HAP-1 (cell line): ENCODE data around the gene ATP1A4.

Source experiments
- DNase-seq, 2 experiments: peaks; one replicate each; pipeline ENCODE4 v3.0.0-alpha.2; 2016 to 2020; ENCODE audit warnings: low spot score in 2 of 2
- H3K27me3 ChIP-seq: fragments of 250-450 bp; sonication (Bioruptor Pico); 2 replicates; pipeline ENCODE4 v1.5.1; 2020; ENCODE audit warnings: low read depth, mild to moderate bottlenecking, moderate library complexity
- H3K36me3 ChIP-seq: fragments of 250-450 bp; sonication (Bioruptor Pico); replicated peaks from 2 replicates; pipeline ENCODE4 v1.5.1; 2020; ENCODE audit warnings: mild to moderate bottlenecking
- H3K4me1 ChIP-seq: fragments of 250-450 bp; sonication (Bioruptor Pico); 2 replicates; pipeline ENCODE4 v1.5.1; 2020; ENCODE audit warnings: mild to moderate bottlenecking
- H3K4me3 ChIP-seq: fragments of 250-450 bp; sonication (Bioruptor Pico); 2 replicates; pipeline ENCODE4 v1.5.1; 2020; ENCODE audit warnings: mild to moderate bottlenecking, moderate library complexity
- H3K9me3 ChIP-seq: fragments of 250-450 bp; sonication (Bioruptor Pico); 2 replicates; pipeline ENCODE4 v1.5.1; 2020; ENCODE audit warnings: mild to moderate bottlenecking, moderate library complexity
- in situ Hi-C: fragments of 300-500 bp; cut with MboI; formaldehyde crosslinking; loops from 3 replicates; pipeline ENCODE4 v1.14.3; 2020; ENCODE audit warnings: low sequenced_read_pairs, inconsistent platforms, mixed read lengths

Gene ATP1A4

GRCh38 chr1:160164121-160164520, 12.7 kb downstream of the ATP1A4 start:
- no peaks in the 10 kb centered on the region for H3K9me3 ChIP-seq
- H3K36me3 ChIP-seq = no peaks in the 10 kb centered on the region
- in situ Hi-C loops = no loop called here
- no peaks in the 10 kb centered on the region for H3K4me1 ChIP-seq
- H3K27me3 ChIP-seq = peaks cover 2% of the 10 kb centered on the region; the same call in 1 of the 2 replicates
- no peak overlapping the region for H3K4me3 ChIP-seq
- DNase-seq = peak in 1 of 2 experiments; percentile 18

- in situ Hi-C loops = no loop called here
- no peak for DNase-seq
- H3K36me3 ChIP-seq = no peaks in the 10 kb centered on the region
Measured at GRCh38 chr1:160166166-160166868, 14.9 kb downstream of the ATP1A4 start.

DNA sequence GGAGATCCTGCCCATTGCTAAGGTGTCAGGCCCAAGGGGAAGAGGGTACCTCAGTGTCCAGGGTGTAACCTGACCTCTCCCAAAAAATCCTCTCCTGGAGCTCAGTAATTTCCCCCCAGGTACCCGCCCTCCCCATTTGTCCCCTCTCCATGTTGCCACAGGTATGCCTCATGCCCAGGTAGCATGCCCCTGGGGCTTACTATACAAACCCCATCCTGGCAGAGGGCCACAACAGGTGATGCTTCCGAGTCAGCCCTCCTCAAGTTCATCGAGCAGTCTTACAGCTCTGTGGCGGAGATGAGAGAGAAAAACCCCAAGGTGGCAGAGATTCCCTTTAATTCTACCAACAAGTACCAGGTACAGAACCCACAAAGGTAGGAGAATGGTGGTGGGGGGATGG, 15.7 kb downstream of the ATP1A4 start:
- Histone ChIP-seq H3K36me3 (no peaks in the 10 kb centered on the region), H3K4me1 (no peaks in the 10 kb centered on the region), H3K27me3 (0 out of 2 replicates have a peak, but pooled peaks cover 2% of the 10 kb centered on the region), H3K9me3 (no peaks in the 10 kb centered on the region), H3K4me3 (no peak overlapping the region)
- in situ Hi-C loops = no loop called here
- DNase-seq = no peak

More at GRCh38 chr1:160166166-160166868, 14.9 kb downstream of the ATP1A4 start:
- no peaks in the 10 kb centered on the region for H3K4me1 ChIP-seq
- H3K9me3 ChIP-seq = no peaks in the 10 kb centered on the region
- H3K4me3 ChIP-seq = no peak overlapping the region
- H3K27me3 ChIP-seq = peaks cover 2% of the 10 kb centered on the region; the same call in 1 of the 2 replicates

GRCh38 chr1:160167580-160167979, 16.2 kb downstream of the ATP1A4 start:
- in situ Hi-C loops = no loop called here
- no peak for DNase-seq
- Histone ChIP-seq H3K9me3 (no peaks in the 10 kb centered on the region), H3K36me3 (no peaks in the 10 kb centered on the region), H3K4me1 (no peaks in the 10 kb centered on the region), H3K4me3 (no peak overlapping the region), H3K27me3 (0 out of 2 replicates have a peak, but pooled peaks cover 2% of the 10 kb centered on the region)

- H3K9me3 ChIP-seq = no peaks in the 10 kb centered on the region
- no peak overlapping the region for H3K4me3 ChIP-seq
- H3K27me3 ChIP-seq = 0 out of 2 replicates have a peak, but pooled peaks cover 2% of the 10 kb centered on the region
- in situ Hi-C loops = no loop called here
- H3K36me3 ChIP-seq = no peaks in the 10 kb centered on the region
- DNase-seq = no peak
- H3K4me1 ChIP-seq = no peaks in the 10 kb centered on the region
Measured at GRCh38 chr1:160168016-160168415, 16.6 kb downstream of the ATP1A4 start.

DNA sequence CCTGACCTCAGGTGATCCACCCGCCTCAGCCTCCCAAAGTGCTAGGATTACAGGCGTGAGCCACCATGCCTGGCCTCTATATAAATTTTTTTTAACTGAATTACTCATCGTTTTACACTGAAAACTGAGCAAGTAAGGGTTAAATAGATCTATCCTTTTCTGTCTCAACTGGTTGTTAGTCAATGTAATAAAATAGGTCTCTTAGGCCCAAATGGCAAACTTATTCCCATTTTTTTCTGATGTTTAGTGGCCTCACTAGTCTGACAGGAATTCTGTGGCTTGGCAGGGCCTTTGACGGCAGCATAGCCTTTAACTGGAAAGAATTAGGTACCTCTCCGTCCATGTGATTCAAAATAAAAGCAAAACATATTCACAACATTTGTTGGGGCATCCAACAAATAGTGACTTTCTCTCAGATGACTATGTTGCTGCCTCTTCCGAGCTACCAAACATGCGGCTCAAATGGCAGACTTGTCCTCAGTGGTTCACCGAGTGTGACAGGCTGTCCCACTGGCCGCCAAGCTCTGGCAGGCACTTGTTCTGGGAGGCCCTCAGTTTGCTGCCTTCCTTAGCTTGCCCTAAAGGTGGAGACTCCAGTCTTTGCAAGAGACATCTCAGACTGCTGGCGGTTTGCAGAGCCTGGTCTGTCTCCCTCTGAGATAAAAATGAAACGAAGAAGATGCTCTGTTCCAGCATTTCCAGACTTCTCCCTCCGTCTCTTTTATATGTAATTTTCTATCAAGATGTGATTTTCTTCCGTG, 17.4 kb downstream of the ATP1A4 start:
- no peaks in the 10 kb centered on the region for H3K4me1 ChIP-seq
- no peaks in the 10 kb centered on the region for H3K36me3 ChIP-seq
- H3K27me3 ChIP-seq = 0 out of 2 replicates have a peak, but pooled peaks cover 2% of the 10 kb centered on the region
- H3K9me3 ChIP-seq = no peaks in the 10 kb centered on the region
- in situ Hi-C loops = no loop called here
- no peak overlapping the region for H3K4me3 ChIP-seq
- DNase-seq = no peak

DNA sequence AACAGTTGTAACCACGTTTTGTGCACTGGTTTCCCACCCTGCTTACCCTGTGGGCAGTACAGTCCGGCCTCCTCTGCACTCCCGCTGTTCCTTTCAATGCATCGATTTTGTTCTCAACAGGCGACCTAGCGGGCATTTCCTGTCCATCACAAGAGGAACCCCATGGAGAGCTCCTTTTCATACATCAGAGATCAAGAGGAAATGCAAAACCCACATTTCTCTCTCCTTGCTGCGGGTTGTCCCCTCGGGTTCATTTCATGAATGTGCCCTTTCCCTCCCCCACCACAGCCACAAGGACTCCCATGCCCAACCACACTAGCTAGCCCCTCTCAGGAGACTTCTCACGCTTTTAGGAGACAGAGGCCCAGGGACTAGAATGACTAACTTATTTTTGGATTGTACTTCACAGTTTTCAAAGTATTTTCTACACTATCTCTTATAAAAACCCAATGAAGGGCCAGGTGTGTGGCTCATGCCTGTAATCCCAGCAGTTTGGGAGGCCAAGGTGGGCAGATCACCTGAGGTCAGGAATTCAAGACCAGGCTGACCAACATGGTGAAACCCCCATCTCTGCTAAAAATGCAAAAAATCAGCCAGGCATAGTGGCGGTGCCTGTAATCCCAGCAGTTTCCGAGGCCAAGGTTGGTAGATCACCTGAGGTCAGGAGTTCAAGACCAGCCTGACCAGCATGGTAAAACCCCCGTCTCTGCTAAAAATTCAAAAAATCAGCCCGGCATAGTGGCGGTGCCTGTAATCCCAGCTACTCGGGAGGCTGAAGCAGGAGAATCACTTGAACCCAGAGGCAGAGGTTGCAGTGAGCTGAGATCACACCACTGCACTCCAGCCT, 18.4 kb downstream of the ATP1A4 start:
- no peaks in the 10 kb centered on the region for H3K4me1 ChIP-seq
- H3K36me3 ChIP-seq = no peaks in the 10 kb centered on the region
- peaks cover 5% of the 10 kb centered on the region; the same call in 1 of the 2 replicates for H3K27me3 ChIP-seq
- DNase-seq = no peak
- in situ Hi-C loops = no loop called here
- no peak overlapping the region for H3K4me3 ChIP-seq
- no peaks in the 10 kb centered on the region for H3K9me3 ChIP-seq

DNA sequence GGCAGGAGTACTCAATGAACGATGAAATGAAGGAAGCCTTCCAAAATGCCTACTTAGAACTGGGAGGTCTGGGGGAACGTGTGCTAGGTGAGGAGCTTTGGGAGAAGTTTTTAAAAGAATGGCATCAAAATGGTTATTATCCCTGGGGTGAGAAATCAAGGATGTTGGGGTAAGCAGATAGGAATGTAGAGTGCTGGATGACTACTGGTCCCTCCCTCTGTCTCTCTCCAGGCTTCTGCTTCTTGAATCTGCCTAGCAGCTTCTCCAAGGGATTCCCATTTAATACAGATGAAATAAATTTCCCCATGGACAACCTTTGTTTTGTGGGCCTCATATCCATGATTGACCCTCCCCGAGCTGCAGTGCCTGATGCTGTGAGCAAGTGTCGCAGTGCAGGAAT, 20.0 kb downstream of the ATP1A4 start:
- DNase-seq = no peak
- no peaks in the 10 kb centered on the region for H3K4me1 ChIP-seq
- H3K4me3 ChIP-seq = no peak overlapping the region
- H3K9me3 ChIP-seq = no peaks in the 10 kb centered on the region
- in situ Hi-C loops = no loop called here
- peaks cover 3% of the 10 kb centered on the region; the same call in 1 of the 2 replicates for H3K27me3 ChIP-seq
- no peaks in the 10 kb centered on the region for H3K36me3 ChIP-seq

DNA sequence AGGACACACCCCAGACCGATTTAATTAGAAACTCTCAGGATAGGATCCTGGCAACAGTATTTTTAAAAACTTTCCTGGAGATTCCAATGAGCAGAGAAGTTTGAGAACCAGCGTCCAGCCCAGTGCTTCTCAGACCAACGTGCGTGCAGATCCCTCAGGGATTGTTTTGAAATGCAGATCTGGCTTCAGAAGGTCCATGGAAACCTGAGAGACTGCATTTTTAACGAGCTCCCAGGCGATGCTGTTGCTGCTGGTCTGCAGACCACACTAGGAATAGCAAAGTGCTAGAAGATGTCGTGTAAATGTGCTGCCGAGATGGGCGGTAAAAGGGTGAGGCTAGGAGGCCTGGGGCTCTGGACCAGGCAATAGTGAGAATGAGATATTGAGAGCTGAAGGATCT, 20.6 kb downstream of the ATP1A4 start:
- Histone ChIP-seq H3K4me1 (no peaks in the 10 kb centered on the region), H3K9me3 (no peaks in the 10 kb centered on the region), H3K27me3 (peaks cover 3% of the 10 kb centered on the region; the same call in 1 of the 2 replicates), H3K36me3 (no peaks in the 10 kb centered on the region), H3K4me3 (no peak overlapping the region)
- DNase-seq = no peak
- in situ Hi-C loops = no loop called here

GRCh38 chr1:160177231-160177630, 25.8 kb downstream of the ATP1A4 start:
- in situ Hi-C loops = no loop called here
- no peak for DNase-seq
- no peaks in the 10 kb centered on the region for H3K4me1 ChIP-seq
- H3K4me3 ChIP-seq = no peak overlapping the region
- H3K36me3 ChIP-seq = no peaks in the 10 kb centered on the region
- H3K27me3 ChIP-seq = peaks cover 7% of the 10 kb centered on the region; the same call in 1 of the 2 replicates
- H3K9me3 ChIP-seq = no peaks in the 10 kb centered on the region

DNA sequence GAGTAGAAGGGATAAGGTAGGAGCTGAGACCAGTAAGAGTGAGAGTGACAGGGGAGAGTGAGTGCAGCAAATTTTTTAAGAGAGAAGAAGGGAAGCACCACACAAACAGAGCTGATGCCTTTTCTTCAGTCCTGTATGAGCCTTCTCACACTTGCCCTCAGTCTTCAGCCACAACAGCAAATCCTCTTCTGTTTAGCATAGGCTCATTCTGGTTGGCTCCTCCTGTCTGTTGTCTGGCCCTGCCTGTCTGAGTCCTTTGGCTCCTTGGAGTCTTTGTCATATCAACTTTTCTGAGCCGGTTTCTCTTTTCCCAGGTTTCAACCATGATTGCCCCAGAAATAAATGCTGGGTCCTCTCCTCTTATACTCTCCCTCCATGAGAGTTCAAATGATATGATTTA, 26.3 kb downstream of the ATP1A4 start:
- H3K36me3 ChIP-seq = no peaks in the 10 kb centered on the region
- H3K9me3 ChIP-seq = no peaks in the 10 kb centered on the region
- in situ Hi-C loops = no loop called here
- no peak for DNase-seq
- peaks cover 7% of the 10 kb centered on the region; the same call in 1 of the 2 replicates for H3K27me3 ChIP-seq
- H3K4me1 ChIP-seq = no peaks in the 10 kb centered on the region
- H3K4me3 ChIP-seq = no peak overlapping the region

- H3K4me1 ChIP-seq = no peaks in the 10 kb centered on the region
- in situ Hi-C loops = no loop called here
- no peaks in the 10 kb centered on the region for H3K9me3 ChIP-seq
- H3K36me3 ChIP-seq = no peaks in the 10 kb centered on the region
- H3K27me3 ChIP-seq = peaks cover 7% of the 10 kb centered on the region; the same call in 1 of the 2 replicates
- no peak overlapping the region for H3K4me3 ChIP-seq
- DNase-seq = no peak
Measured at GRCh38 chr1:160178731-160179130, 27.3 kb downstream of the ATP1A4 start.

DNA sequence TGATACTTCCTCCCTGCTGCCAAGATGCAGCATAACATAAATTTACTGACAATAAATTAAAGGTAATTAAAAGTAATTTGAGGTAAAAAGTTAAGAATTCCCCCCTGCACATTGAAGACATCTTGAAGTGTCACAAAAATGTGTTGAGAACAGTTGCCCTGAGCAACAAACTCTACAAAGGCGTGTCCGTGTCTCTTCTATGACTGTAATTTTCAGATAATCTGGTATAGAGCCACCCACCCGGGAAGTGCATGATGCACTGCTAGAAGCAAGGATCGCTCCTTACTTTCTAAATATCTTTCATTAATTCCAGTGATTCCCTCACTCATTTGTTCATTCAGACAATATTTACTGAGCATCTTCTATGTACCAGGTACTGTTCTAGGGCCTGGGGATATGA, 27.9 kb downstream of the ATP1A4 start:
- no peak overlapping the region for H3K4me3 ChIP-seq

More for the DNA sequence above, 27.9 kb downstream of the ATP1A4 start:
- peaks cover 6% of the 10 kb centered on the region; the same call in 1 of the 2 replicates for H3K27me3 ChIP-seq
- H3K36me3 ChIP-seq = no peaks in the 10 kb centered on the region
- no peak for DNase-seq
- H3K4me1 ChIP-seq = no peaks in the 10 kb centered on the region
- in situ Hi-C loops = no loop called here
- H3K9me3 ChIP-seq = no peaks in the 10 kb centered on the region
